Spleen (tissue), 11 donors: ENCODE measurements around the gene LRIG1. TPM values are rescaled to one million over a fixed set of nuclear protein-coding genes. Genes with fewer than 3 reads are reported as not detected.
"Not testable (repeated sequence)": the region's sequence is repeated elsewhere in the genome, so short reads cannot be mapped to it uniquely, and the experiment has no call there.

Source experiments
- DNase-seq: peaks from one replicate; pipeline ENCODE4 v3.0.0-alpha.2; 2020
- H3K27ac ChIP-seq, 8 donors: fragments of 200-600 bp; sonication (generic) in 7 of 8; 1 replicate in 4 of 8; 2 replicates in 4 of 8; pipeline versions ENCODE4 v1.5.0 to v1.8.0; 2016 to 2021; ENCODE audit warnings: inconsistent platforms in 4 of 8, mild to moderate bottlenecking in 4 of 8, moderate library complexity in 1 of 8
- H3K27me3 ChIP-seq, 7 donors: fragments of 200-600 bp; sonication (generic) in 6 of 7; replicated peaks in 1 of 7; 1 replicate in 4 of 7; 2 replicates in 3 of 7; pipeline versions ENCODE4 v1.5.0 to v1.8.0; 2016 to 2021; ENCODE audit warnings: inconsistent platforms in 3 of 7, mild to moderate bottlenecking in 1 of 7
- H3K36me3 ChIP-seq, 6 donors: fragments of 200-600 bp; sonication (generic) in 5 of 6; 1 replicate in 4 of 6; 2 replicates in 2 of 6; pipeline versions ENCODE4 v1.5.0 to v1.8.0; 2016 to 2021; ENCODE audit warnings: inconsistent platforms in 2 of 6
- H3K4me1 ChIP-seq, 6 donors: fragments of 200-600 bp; sonication (generic) in 5 of 6; 1 replicate in 3 of 6; 2 replicates in 3 of 6; pipeline versions ENCODE4 v1.5.0 to v1.8.0; 2016 to 2021; ENCODE audit warnings: inconsistent platforms in 3 of 6
- H3K4me3 ChIP-seq, 8 donors: fragments of 200-600 bp; sonication (generic) in 7 of 8; 1 replicate in 4 of 8; 2 replicates in 4 of 8; pipeline versions ENCODE4 v1.5.0 to v1.8.0; 2016 to 2021; ENCODE audit warnings: inconsistent platforms in 4 of 8, mild to moderate bottlenecking in 4 of 8, moderate library complexity in 2 of 8
- H3K9me3 ChIP-seq, 8 donors: fragments of 200-600 bp; sonication (generic) in 7 of 8; 1 replicate in 4 of 8; 2 replicates in 4 of 8; pipeline versions ENCODE4 v1.5.0 to v1.8.0; 2016 to 2021; ENCODE audit warnings: inconsistent platforms in 4 of 8
- POLR2A ChIP-seq, 3 donors: fragments of 450-650 bp; IDR thresholded peaks; one replicate each; pipeline ENCODE4 v1.5.1; 2017; ENCODE audit warnings: antibody characterized with exemption in 3 of 3, mild to moderate bottlenecking in 1 of 3
- POLR2AphosphoS5 ChIP-seq, 3 donors: sonication (generic); formaldehyde crosslinking; IDR thresholded peaks; one replicate each; pipeline ENCODE4 v1.5.1; 2017; ENCODE audit warnings: antibody characterized with exemption in 3 of 3
- WGBS, 5 donors: extraction: QIAGEN DNeasy Blood & Tissue Kit in 3 of 5; methylation state at CpG; one replicate each; pipeline versions ENCODE4 v1.1.5 to v1.1.7; 2013 to 2018; 5-methylcytosine and 5-hydroxymethylcytosine counted together
- intact Hi-C: fragments of 100-400 bp; cut with DNase I; formaldehyde crosslinking; loops from one replicate; pipeline ENCODE4 v1.15.0; 2023; ENCODE audit warnings: low total_unique reads
- polyA plus RNA-seq, 3 donors: library from polyadenylated mRNA; stranded (reverse); fragments of 200-250 nt; gene quantifications; one replicate each; pipeline ENCODE4 v1.2.1, GENCODE V29; 2013
- total RNA-seq, 7 donors: library from RNA; depleted of rRNA in 3 of 7; stranded (reverse); fragments of >200 nt in 3 of 7; fragmentation: NEBNext Ultra II Directional in 4 of 7; extraction: Animal tissue kit (Norgen Biotek cat#: 25700) in 4 of 7; gene quantifications; one replicate each; pipeline versions ENCODE4 v1.1.0 to v1.2.1, GENCODE V29; 2016 to 2021
- TF ChIP-seq, protein P1 (sequence below), 11 experiments: fragments of 200-600 bp in 7 of 11; fragments of 450-650 bp in 4 of 11; sonication (generic) in 4 of 11; IDR thresholded peaks in 8 of 11; conservative IDR thresholded peaks in 3 of 11; 1 replicate in 7 of 11; 2 replicates in 4 of 11; pipeline versions ENCODE4 v1.4.0 to v1.8.0; 2016 to 2021; ENCODE audit warnings: antibody characterized with exemption in 11 of 11, inconsistent platforms in 4 of 11, mild to moderate bottlenecking in 1 of 11
- donor health status: healthy with polysubstance abuse.
- donor health status: DM: no; HTN: no; CAD: no; lungs with moderate emphysema.
- donor health status: DM: no; HTN: no; CAD: no.
- donor health status: Bipolar disorder and iron deficiency.
- donor health status: healthy.
- donor health status: DM: no; HTN: no; CAD: no.
- donor health status: DM: yes; HTN: yes; CAD: no.

The LRIG1 gene
- total and polyA plus RNA-seq, 10 donors, result 5.9 to 19.7 (median 11.9) TPM

DNA sequence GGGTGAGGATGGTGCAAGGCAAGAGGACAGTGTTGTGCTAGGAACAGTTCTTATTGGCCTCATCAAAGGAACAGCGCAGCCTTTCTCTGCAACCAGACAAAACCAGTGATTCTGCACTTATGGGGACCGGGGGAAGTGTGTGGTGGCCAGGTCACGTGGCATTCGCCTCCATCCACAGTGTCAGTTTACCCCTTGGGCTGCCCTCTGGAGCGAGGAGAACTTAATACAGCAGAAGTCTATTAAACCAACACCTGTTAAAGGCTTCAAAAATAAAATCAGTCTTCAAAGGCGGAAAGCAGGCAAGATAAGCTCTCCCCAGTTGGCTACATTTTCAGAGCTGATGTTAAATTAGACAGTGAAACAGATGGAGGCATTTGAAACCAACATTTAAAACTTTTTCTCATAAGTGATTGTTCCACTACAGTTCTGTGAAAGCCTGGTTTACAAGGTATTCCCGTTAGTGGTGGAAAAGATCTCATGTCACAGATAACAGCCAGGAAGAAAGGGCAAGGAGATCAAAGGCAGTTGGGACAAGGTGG lies 75.2 kb downstream of the LRIG1 start:
- peaks cover 0 to 4% (median 0%) of the 10 kb centered on the region in 6 donors for H3K4me1 ChIP-seq
- no peak overlapping the region for H3K27ac ChIP-seq
- TF ChIP-seq, protein P1, sequence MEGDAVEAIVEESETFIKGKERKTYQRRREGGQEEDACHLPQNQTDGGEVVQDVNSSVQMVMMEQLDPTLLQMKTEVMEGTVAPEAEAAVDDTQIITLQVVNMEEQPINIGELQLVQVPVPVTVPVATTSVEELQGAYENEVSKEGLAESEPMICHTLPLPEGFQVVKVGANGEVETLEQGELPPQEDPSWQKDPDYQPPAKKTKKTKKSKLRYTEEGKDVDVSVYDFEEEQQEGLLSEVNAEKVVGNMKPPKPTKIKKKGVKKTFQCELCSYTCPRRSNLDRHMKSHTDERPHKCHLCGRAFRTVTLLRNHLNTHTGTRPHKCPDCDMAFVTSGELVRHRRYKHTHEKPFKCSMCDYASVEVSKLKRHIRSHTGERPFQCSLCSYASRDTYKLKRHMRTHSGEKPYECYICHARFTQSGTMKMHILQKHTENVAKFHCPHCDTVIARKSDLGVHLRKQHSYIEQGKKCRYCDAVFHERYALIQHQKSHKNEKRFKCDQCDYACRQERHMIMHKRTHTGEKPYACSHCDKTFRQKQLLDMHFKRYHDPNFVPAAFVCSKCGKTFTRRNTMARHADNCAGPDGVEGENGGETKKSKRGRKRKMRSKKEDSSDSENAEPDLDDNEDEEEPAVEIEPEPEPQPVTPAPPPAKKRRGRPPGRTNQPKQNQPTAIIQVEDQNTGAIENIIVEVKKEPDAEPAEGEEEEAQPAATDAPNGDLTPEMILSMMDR (IDR thresholded peaks at IDR 0.05 in 8 of 11, conservative IDR thresholded peaks at IDR 0.05 in 3 of 11), result no peak
- TF ChIP-seq POLR2AphosphoS5 (IDR thresholded peaks at IDR 0.05), result no peak
- TF ChIP-seq POLR2A (IDR thresholded peaks at IDR 0.05), result no peak

DNA sequence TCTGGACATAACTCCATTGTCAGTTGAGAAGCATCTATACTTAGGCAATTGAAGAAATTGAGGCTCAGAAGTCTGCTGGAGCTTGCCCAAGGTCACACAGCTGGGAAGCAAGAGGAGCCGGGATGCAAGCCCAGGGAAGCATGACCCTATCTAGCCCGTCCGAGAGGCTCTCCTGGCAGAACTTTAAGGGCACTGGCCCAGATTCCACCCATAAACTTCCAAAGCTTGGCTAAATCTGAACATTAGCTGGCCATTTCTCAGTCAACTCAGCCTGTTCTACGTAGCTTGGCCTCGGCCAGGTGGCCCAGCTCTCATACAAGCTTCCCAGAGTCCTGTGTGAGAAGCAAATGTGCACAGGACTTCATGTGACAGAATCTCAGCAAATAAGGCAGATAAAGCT lies 75.8 kb downstream of the LRIG1 start:
- intact Hi-C loops, result no loop called here
- no peaks in the 10 kb centered on the region for H3K27me3 ChIP-seq
- no peaks in the 10 kb centered on the region for H3K36me3 ChIP-seq
- TF ChIP-seq POLR2AphosphoS5 (IDR thresholded peaks at IDR 0.05) (no peak), POLR2A (IDR thresholded peaks at IDR 0.05) (no peak)
- TF ChIP-seq, protein P1 (IDR thresholded peaks at IDR 0.05 in 8 of 11, conservative IDR thresholded peaks at IDR 0.05 in 3 of 11), result no peak
- DNase-seq, result no peak
- peaks cover 0 to 4% (median 0%) of the 10 kb centered on the region in 6 donors for H3K4me1 ChIP-seq
- no peak overlapping the region for H3K4me3 ChIP-seq
- no peak overlapping the region for H3K27ac ChIP-seq
- WGBS, 5 donors, result 75 to 90% (median 88%) methylated on average over 5 of the region's 5 CpGs
- H3K9me3 ChIP-seq, result peaks cover 3 to 27% (median 21%) of the 10 kb centered on the region in 8 donors

More for the DNA sequence above, 75.2 kb downstream of the LRIG1 start:
- intact Hi-C loops, result no loop called here
- peaks cover 3 to 23% (median 18%) of the 10 kb centered on the region in 8 donors for H3K9me3 ChIP-seq
- H3K36me3 ChIP-seq, result no peaks in the 10 kb centered on the region
- DNase-seq, result no peak
- H3K27me3 ChIP-seq, result no peaks in the 10 kb centered on the region
- H3K4me3 ChIP-seq, result no peak overlapping the region
- WGBS, 5 donors, result 89 to 93% (median 93%) methylated on average over 7 of the region's 7 CpGs

DNA sequence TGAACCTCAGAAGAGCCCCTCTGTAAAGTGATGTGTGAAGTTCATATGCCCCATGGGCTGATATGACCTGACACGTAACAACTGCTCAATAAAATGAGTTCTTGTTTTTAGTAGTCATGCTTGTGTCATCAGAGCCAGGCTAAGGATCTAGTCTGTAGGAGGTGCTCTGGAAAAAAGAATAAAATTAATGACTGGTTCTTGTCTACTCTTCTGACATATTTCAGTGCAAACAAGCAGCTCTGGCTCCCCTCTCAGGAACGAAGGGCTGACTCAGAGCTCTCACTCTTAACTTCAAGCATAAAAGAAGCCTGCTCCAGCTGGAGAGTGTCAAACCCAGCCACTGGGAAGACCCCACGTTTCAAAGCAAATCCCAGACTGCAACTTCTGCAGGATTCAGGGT lies 77.0 kb downstream of the LRIG1 start:
- no peak for DNase-seq
- no peaks in the 10 kb centered on the region for H3K27me3 ChIP-seq
- intact Hi-C loops, result no loop called here
- peaks cover 3 to 27% (median 21%) of the 10 kb centered on the region in 8 donors for H3K9me3 ChIP-seq
- peaks cover 0 to 4% (median 0%) of the 10 kb centered on the region in 6 donors for H3K4me1 ChIP-seq
- H3K36me3 ChIP-seq, result no peaks in the 10 kb centered on the region
- WGBS, 5 donors, result 37 to 91% (median 56%) methylated on average over 3 of the region's 3 CpGs
- H3K4me3 ChIP-seq, result no peak overlapping the region
- no peak overlapping the region for H3K27ac ChIP-seq
- TF ChIP-seq, protein P1 (IDR thresholded peaks at IDR 0.05 in 8 of 11, conservative IDR thresholded peaks at IDR 0.05 in 3 of 11), result no peak
- TF ChIP-seq POLR2AphosphoS5 (IDR thresholded peaks at IDR 0.05) (no peak), POLR2A (IDR thresholded peaks at IDR 0.05) (no peak)

DNA sequence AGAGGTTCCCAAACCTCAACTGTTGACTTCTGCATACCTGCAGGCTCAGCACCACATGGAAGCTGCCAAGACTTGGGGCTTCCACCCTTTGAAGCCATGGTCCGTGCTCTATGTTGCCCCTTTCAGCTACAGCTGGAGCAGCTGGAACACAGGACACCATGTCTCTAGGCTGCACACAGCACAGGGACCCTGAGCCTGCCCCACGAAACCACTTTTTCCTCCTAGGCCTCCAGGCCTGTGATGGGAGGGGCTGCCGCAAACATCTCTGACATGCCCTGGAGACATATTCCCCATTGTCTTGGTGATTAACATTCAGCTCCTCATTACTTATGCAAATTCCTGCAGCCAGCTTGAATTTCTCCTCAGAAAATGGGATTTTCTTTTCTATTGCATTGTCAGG lies 78.9 kb downstream of the LRIG1 start:
- DNase-seq, H3K36me3 ChIP-seq, intact Hi-C loops, H3K4me1 ChIP-seq, H3K27ac ChIP-seq, H3K27me3 ChIP-seq, H3K4me3 ChIP-seq: not testable (repeated sequence)
- 92 to 98% (median 95%) methylated on average over 3 of the region's 3 CpGs for WGBS, 5 donors
- peaks cover 3 to 27% (median 21%) of the 10 kb centered on the region in 8 donors for H3K9me3 ChIP-seq

DNA sequence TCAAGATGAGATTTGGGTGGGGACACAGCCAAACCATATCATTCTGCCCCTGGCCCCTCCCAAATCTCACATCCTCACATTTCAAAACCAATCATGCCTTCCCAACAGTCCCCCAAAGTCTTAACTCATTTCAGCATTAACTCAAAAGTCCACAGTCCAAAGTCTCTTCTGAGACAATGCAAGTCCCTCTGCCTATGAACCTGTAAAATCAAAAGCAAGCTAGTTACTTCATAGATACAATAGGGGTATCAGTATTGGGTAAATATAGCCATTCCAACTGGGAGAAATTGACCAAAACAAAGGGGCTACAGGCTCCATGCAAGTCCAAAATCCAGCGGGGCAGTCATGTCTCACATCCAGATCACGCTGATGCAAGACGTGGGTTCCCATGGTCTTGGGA lies 79.7 kb downstream of the LRIG1 start:
- H3K36me3 ChIP-seq, H3K4me1 ChIP-seq, DNase-seq, intact Hi-C loops, H3K4me3 ChIP-seq, H3K27ac ChIP-seq, H3K27me3 ChIP-seq: not testable (repeated sequence)
- H3K9me3 ChIP-seq, result peaks cover 3 to 27% (median 21%) of the 10 kb centered on the region in 8 donors
- WGBS, 5 donors, result 96 to 100% (median 99%) methylated on average over 1 to 3 of the region's 3 CpGs
